GM23338 (cell line): Measurements from ENCODE around the gene HELZ. TPM values are rescaled to one million over a fixed set of nuclear protein-coding genes. Genes with fewer than 3 reads are reported as not detected.

Experiments
- ATAC-seq: fragments of 200-7000 bp; cut with Tn5 transposase; 3 replicates; pipeline ENCODE4 v1.9.1; 2020
- DNase-seq: peaks from one replicate; pipeline ENCODE4 v3.0.0-alpha.2; 2015; ENCODE audit warnings: low spot score
- H2AFZ ChIP-seq: fragments of 200-600 bp; sonication (generic); 2 replicates; pipeline ENCODE4 v1.8.0; 2016; ENCODE audit warnings: antibody characterized with exemption, mild to moderate bottlenecking, moderate library complexity
- H3F3A ChIP-seq: fragments of 200-600 bp; sonication (generic); replicated peaks from 2 replicates; pipeline ENCODE4 v1.8.0; 2017; ENCODE audit warnings: antibody characterized with exemption, mixed run types, low read depth
- H3K27ac ChIP-seq: fragments of 200-600 bp; sonication (generic); 2 replicates; pipeline ENCODE4 v1.6.1; 2016; ENCODE audit warnings: low read depth
- H3K27me3 ChIP-seq: fragments of 200-600 bp; sonication (generic); 2 replicates; pipeline ENCODE4 v1.8.0; 2016; ENCODE audit warnings: mild to moderate bottlenecking, mixed run types, moderate library complexity; ENCODE audit not compliant: insufficient read depth
- H3K36me3 ChIP-seq: fragments of 200-600 bp; sonication (generic); 2 replicates; pipeline ENCODE4 v1.8.0; 2016; ENCODE audit warnings: mild to moderate bottlenecking; ENCODE audit not compliant: insufficient read depth
- H3K4me1 ChIP-seq: fragments of 200-600 bp; sonication (generic); 2 replicates; pipeline ENCODE4 v1.8.0; 2016; ENCODE audit warnings: mild to moderate bottlenecking, moderate library complexity; ENCODE audit not compliant: insufficient read depth
- H3K4me2 ChIP-seq: fragments of 200-600 bp; sonication (generic); 2 replicates; pipeline ENCODE4 v1.7.1; 2017; ENCODE audit warnings: mixed run types
- H3K4me3 ChIP-seq: fragments of 200-600 bp; sonication (generic); 2 replicates; pipeline ENCODE4 v1.6.1; 2016; ENCODE audit warnings: mixed run types
- H3K79me2 ChIP-seq: fragments of 200-600 bp; sonication (generic); replicated peaks from 2 replicates; pipeline ENCODE4 v1.8.0; 2017; ENCODE audit warnings: mild to moderate bottlenecking; ENCODE audit not compliant: insufficient read depth
- H3K9me2 ChIP-seq: fragments of 200-600 bp; sonication (generic); 2 replicates; pipeline ENCODE4 v1.8.0; 2017; ENCODE audit not compliant: insufficient read depth
- H4K20me1 ChIP-seq: fragments of 200-600 bp; sonication (generic); replicated peaks from 2 replicates; pipeline ENCODE4 v1.8.0; 2017; ENCODE audit warnings: mild to moderate bottlenecking; ENCODE audit not compliant: insufficient read depth
- H3K27ac Mint-ChIP-seq: 2 replicates; pipeline ENCODE4 v1.8.0; 2020; ENCODE audit warnings: inconsistent platforms, mild to moderate bottlenecking, moderate library complexity, mixed read lengths
- H3K27me3 Mint-ChIP-seq: 3 replicates; pipeline ENCODE4 v1.8.0; 2022; ENCODE audit warnings: low read depth, mild to moderate bottlenecking, moderate library complexity, mixed read lengths, inconsistent platforms; ENCODE audit not compliant: insufficient read depth, poor library complexity
- H3K36me3 Mint-ChIP-seq: 3 replicates; pipeline ENCODE4 v1.8.0; 2021; ENCODE audit warnings: low read depth, mild to moderate bottlenecking, inconsistent platforms, moderate library complexity, mixed read lengths
- H3K4me1 Mint-ChIP-seq: 3 replicates; pipeline ENCODE4 v1.8.0; 2020; ENCODE audit warnings: mild to moderate bottlenecking, inconsistent platforms, mixed read lengths
- H3K4me3 Mint-ChIP-seq: 3 replicates; pipeline ENCODE4 v1.8.0; 2021; ENCODE audit warnings: moderate library complexity, mild to moderate bottlenecking, inconsistent platforms, mixed read lengths
- H3K9me3 Mint-ChIP-seq: 3 replicates; pipeline ENCODE4 v1.8.0; 2020; ENCODE audit warnings: moderate library complexity, mild to moderate bottlenecking, inconsistent platforms, mixed read lengths
- CREB1 ChIP-seq: fragments of 250-450 bp; sonication (Bioruptor Pico); IDR thresholded peaks from 2 replicates; pipeline ENCODE4 v1.5.0; 2020; ENCODE audit warnings: low read depth, mild to moderate bottlenecking, moderate library complexity
- EZH2 ChIP-seq: fragments of 200-600 bp; sonication (generic); IDR thresholded peaks from one replicate; pipeline ENCODE4 v1.8.0; 2017; ENCODE audit warnings: antibody characterized with exemption, mild to moderate bottlenecking, low read depth; ENCODE audit not compliant: unreplicated experiment
- EZH2phosphoT487 ChIP-seq: fragments of 200-600 bp; sonication (generic); IDR thresholded peaks from one replicate; pipeline ENCODE4 v1.8.1; 2018; ENCODE audit warnings: antibody characterized with exemption; ENCODE audit not compliant: unreplicated experiment
- JUNB ChIP-seq: IDR thresholded peaks from one replicate; pipeline ENCODE4 v1.6.1; 2016; ENCODE audit warnings: antibody characterized with exemption; ENCODE audit not compliant: unreplicated experiment
- NANOG ChIP-seq: IDR thresholded peaks from 2 replicates; pipeline ENCODE4 v1.6.1; 2016; ENCODE audit warnings: antibody characterized with exemption, borderline replicate concordance
- POLR2AphosphoS5 ChIP-seq: IDR thresholded peaks from 2 replicates; pipeline ENCODE4 v1.6.1; 2016; ENCODE audit warnings: antibody characterized with exemption, low read depth
- STAT1 ChIP-seq: IDR thresholded peaks from one replicate; pipeline ENCODE4 v1.6.1; 2016; ENCODE audit warnings: antibody characterized with exemption; ENCODE audit not compliant: unreplicated experiment
- ZNF114 ChIP-seq: fragments of 250-450 bp; sonication (Bioruptor Pico); IDR thresholded peaks from 2 replicates; pipeline ENCODE4 v1.5.0; 2020; ENCODE audit warnings: mild to moderate bottlenecking, moderate library complexity
- ZNF331 ChIP-seq: fragments of 250-450 bp; sonication (Bioruptor Pico); IDR thresholded peaks from 2 replicates; pipeline ENCODE4 v1.5.0; 2020; ENCODE audit warnings: low read depth, mild to moderate bottlenecking, moderate library complexity
- polyA plus RNA-seq: library from polyadenylated mRNA; unstranded; fragments of >200 nt; fragmentation: Nextera tagmentation; extraction: Ambion mirVana; gene quantifications from 2 replicates; pipeline ENCODE4 v1.2.1, GENCODE V29; 2016
- total RNA-seq: library from RNA; depleted of rRNA; stranded (reverse); fragments of >200 nt; shearing (Covaris generic); gene quantifications from 2 replicates; pipeline ENCODE4 v1.2.3, GENCODE V29; 2014
- TF ChIP-seq, protein P1 (sequence below): IDR thresholded peaks from 2 replicates; pipeline ENCODE4 v1.6.1; 2016; ENCODE audit warnings: antibody characterized with exemption
- TF ChIP-seq, protein P2 (sequence below), 2 experiments: fragments of 200-600 bp in 1 of 2; sonication (generic) in 1 of 2; conservative IDR thresholded peaks; 2 replicates each; pipeline versions ENCODE4 v1.5.1 to v1.6.1; 2016 to 2017; ENCODE audit warnings: antibody characterized with exemption in 2 of 2, low read depth in 2 of 2, mild to moderate bottlenecking in 2 of 2, moderate library complexity in 1 of 2
- TF ChIP-seq, protein P3 (sequence below): fragments of 250-450 bp; sonication (Bioruptor Pico); IDR thresholded peaks from 2 replicates; pipeline ENCODE4 v1.5.0; 2020; ENCODE audit warnings: mild to moderate bottlenecking, moderate library complexity
- TF ChIP-seq, protein P4 (sequence below): IDR thresholded peaks from one replicate; pipeline ENCODE4 v1.6.1; 2018; ENCODE audit warnings: antibody characterized with exemption; ENCODE audit not compliant: unreplicated experiment

The HELZ gene
- total and polyA plus RNA-seq, 2 experiments from 2014 or later: 38.9 to 62.0 TPM

DNA sequence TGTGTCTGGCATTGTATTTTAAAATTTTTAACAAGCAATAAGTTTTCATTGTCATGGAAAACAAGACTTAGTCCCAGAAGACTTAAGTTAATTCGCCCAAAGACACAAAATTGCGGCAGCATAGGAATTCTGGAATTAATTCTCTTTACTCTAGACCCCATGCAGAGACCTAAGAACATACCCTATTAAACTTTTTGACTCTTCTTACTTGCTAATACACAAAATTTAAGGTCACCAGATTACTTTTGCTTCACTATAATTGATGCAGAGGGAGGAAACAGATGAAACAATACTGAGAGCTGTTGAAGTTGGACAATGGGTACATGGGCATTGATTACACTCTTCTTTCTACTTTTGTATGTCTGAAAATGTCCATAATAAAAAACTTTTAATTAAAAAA lies 12.6 kb downstream of the HELZ start:
- peaks cover 58% of the 10 kb centered on the region for H3K79me2 ChIP-seq
- H2AFZ ChIP-seq: no peak overlapping the region
- no peak overlapping the region for H3K4me2 ChIP-seq
- peaks cover 7% of the 10 kb centered on the region for H3K36me3 ChIP-seq
- H4K20me1 ChIP-seq: peaks cover 8% of the 10 kb centered on the region; the same call in 1 of the 2 replicates
- Mint-ChIP-seq H3K27ac (no peak overlapping the region), H3K9me3 (no peaks in the 10 kb centered on the region), H3K27me3 (peaks cover 2% of the 10 kb centered on the region), H3K36me3 (peaks cover 18% of the 10 kb centered on the region), H3K4me1 (no peaks in the 10 kb centered on the region; the same call in 2 of the 3 replicates), H3K4me3 (no peak overlapping the region)
- H3K4me3 ChIP-seq: no peak overlapping the region
- H3K9me2 ChIP-seq: no peaks in the 10 kb centered on the region
- H3K27me3 ChIP-seq: no peaks in the 10 kb centered on the region
- H3K4me1 ChIP-seq: no peaks in the 10 kb centered on the region
- H3K27ac ChIP-seq: no peak overlapping the region; the same call in 1 of the 2 replicates
- TF ChIP-seq, protein P1, sequence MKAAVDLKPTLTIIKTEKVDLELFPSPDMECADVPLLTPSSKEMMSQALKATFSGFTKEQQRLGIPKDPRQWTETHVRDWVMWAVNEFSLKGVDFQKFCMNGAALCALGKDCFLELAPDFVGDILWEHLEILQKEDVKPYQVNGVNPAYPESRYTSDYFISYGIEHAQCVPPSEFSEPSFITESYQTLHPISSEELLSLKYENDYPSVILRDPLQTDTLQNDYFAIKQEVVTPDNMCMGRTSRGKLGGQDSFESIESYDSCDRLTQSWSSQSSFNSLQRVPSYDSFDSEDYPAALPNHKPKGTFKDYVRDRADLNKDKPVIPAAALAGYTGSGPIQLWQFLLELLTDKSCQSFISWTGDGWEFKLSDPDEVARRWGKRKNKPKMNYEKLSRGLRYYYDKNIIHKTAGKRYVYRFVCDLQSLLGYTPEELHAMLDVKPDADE: no peak
- TF ChIP-seq CREB1 (CRISPR knock-in tag): no peak
- TF ChIP-seq, protein P2, sequence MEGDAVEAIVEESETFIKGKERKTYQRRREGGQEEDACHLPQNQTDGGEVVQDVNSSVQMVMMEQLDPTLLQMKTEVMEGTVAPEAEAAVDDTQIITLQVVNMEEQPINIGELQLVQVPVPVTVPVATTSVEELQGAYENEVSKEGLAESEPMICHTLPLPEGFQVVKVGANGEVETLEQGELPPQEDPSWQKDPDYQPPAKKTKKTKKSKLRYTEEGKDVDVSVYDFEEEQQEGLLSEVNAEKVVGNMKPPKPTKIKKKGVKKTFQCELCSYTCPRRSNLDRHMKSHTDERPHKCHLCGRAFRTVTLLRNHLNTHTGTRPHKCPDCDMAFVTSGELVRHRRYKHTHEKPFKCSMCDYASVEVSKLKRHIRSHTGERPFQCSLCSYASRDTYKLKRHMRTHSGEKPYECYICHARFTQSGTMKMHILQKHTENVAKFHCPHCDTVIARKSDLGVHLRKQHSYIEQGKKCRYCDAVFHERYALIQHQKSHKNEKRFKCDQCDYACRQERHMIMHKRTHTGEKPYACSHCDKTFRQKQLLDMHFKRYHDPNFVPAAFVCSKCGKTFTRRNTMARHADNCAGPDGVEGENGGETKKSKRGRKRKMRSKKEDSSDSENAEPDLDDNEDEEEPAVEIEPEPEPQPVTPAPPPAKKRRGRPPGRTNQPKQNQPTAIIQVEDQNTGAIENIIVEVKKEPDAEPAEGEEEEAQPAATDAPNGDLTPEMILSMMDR (conservative IDR thresholded peaks at IDR 0.05; ENCODE audit: low read depth in 2 of 2): no peak
- TF ChIP-seq EZH2phosphoT487: no peak
- TF ChIP-seq ZNF114 (CRISPR knock-in tag): no peak
- TF ChIP-seq JUNB: no peak
- TF ChIP-seq EZH2: no peak
- TF ChIP-seq, protein P3, sequence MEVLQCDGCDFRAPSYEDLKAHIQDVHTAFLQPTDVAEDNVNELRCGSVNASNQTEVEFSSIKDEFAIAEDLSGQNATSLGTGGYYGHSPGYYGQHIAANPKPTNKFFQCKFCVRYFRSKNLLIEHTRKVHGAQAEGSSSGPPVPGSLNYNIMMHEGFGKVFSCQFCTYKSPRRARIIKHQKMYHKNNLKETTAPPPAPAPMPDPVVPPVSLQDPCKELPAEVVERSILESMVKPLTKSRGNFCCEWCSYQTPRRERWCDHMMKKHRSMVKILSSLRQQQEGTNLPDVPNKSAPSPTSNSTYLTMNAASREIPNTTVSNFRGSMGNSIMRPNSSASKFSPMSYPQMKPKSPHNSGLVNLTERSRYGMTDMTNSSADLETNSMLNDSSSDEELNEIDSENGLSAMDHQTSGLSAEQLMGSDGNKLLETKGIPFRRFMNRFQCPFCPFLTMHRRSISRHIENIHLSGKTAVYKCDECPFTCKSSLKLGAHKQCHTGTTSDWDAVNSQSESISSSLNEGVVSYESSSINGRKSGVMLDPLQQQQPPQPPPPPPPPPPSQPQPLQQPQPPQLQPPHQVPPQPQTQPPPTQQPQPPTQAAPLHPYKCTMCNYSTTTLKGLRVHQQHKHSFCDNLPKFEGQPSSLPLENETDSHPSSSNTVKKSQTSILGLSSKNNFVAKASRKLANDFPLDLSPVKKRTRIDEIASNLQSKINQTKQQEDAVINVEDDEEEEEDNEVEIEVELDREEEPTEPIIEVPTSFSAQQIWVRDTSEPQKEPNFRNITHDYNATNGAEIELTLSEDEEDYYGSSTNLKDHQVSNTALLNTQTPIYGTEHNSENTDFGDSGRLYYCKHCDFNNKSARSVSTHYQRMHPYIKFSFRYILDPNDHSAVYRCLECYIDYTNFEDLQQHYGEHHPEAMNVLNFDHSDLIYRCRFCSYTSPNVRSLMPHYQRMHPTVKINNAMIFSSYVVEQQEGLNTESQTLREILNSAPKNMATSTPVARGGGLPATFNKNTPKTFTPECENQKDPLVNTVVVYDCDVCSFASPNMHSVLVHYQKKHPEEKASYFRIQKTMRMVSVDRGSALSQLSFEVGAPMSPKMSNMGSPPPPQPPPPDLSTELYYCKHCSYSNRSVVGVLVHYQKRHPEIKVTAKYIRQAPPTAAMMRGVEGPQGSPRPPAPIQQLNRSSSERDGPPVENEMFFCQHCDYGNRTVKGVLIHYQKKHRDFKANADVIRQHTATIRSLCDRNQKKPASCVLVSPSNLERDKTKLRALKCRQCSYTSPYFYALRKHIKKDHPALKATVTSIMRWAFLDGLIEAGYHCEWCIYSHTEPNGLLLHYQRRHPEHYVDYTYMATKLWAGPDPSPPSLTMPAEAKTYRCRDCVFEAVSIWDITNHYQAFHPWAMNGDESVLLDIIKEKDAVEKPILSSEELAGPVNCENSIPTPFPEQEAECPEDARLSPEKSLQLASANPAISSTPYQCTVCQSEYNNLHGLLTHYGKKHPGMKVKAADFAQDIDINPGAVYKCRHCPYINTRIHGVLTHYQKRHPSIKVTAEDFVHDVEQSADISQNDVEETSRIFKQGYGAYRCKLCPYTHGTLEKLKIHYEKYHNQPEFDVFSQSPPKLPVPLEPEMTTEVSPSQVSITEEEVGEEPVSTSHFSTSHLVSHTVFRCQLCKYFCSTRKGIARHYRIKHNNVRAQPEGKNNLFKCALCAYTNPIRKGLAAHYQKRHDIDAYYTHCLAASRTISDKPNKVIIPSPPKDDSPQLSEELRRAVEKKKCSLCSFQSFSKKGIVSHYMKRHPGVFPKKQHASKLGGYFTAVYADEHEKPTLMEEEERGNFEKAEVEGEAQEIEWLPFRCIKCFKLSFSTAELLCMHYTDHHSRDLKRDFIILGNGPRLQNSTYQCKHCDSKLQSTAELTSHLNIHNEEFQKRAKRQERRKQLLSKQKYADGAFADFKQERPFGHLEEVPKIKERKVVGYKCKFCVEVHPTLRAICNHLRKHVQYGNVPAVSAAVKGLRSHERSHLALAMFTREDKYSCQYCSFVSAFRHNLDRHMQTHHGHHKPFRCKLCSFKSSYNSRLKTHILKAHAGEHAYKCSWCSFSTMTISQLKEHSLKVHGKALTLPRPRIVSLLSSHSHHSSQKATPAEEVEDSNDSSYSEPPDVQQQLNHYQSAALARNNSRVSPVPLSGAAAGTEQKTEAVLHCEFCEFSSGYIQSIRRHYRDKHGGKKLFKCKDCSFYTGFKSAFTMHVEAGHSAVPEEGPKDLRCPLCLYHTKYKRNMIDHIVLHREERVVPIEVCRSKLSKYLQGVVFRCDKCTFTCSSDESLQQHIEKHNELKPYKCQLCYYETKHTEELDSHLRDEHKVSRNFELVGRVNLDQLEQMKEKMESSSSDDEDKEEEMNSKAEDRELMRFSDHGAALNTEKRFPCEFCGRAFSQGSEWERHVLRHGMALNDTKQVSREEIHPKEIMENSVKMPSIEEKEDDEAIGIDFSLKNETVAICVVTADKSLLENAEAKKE (CRISPR knock-in tag): no peak
- TF ChIP-seq, protein P4, sequence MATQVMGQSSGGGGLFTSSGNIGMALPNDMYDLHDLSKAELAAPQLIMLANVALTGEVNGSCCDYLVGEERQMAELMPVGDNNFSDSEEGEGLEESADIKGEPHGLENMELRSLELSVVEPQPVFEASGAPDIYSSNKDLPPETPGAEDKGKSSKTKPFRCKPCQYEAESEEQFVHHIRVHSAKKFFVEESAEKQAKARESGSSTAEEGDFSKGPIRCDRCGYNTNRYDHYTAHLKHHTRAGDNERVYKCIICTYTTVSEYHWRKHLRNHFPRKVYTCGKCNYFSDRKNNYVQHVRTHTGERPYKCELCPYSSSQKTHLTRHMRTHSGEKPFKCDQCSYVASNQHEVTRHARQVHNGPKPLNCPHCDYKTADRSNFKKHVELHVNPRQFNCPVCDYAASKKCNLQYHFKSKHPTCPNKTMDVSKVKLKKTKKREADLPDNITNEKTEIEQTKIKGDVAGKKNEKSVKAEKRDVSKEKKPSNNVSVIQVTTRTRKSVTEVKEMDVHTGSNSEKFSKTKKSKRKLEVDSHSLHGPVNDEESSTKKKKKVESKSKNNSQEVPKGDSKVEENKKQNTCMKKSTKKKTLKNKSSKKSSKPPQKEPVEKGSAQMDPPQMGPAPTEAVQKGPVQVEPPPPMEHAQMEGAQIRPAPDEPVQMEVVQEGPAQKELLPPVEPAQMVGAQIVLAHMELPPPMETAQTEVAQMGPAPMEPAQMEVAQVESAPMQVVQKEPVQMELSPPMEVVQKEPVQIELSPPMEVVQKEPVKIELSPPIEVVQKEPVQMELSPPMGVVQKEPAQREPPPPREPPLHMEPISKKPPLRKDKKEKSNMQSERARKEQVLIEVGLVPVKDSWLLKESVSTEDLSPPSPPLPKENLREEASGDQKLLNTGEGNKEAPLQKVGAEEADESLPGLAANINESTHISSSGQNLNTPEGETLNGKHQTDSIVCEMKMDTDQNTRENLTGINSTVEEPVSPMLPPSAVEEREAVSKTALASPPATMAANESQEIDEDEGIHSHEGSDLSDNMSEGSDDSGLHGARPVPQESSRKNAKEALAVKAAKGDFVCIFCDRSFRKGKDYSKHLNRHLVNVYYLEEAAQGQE: no peak
- TF ChIP-seq NANOG: no peak
- TF ChIP-seq ZNF331 (CRISPR knock-in tag): no peak
- TF ChIP-seq POLR2AphosphoS5: no peak
- TF ChIP-seq STAT1: no peak
- H3F3A ChIP-seq: no peaks in the 10 kb centered on the region
- DNase-seq (no peak), ATAC-seq (no peak)
